T-helper 22 cell (primary cell): ENCODE results near the gene TCF3.

Experiments used
- DNase-seq: peaks from one replicate; pipeline ENCODE4 v3.0.0-alpha.2; 2020; ENCODE audit warnings: low read depth

TCF3 gene

GRCh38 chr19:1630012-1630411, 22.4 kb downstream of the TCF3 start:
- no peak for DNase-seq

- DNase-seq = no peak
Observed at GRCh38 chr19:1629256-1629808, 23.1 kb downstream of the TCF3 start.

DNA sequence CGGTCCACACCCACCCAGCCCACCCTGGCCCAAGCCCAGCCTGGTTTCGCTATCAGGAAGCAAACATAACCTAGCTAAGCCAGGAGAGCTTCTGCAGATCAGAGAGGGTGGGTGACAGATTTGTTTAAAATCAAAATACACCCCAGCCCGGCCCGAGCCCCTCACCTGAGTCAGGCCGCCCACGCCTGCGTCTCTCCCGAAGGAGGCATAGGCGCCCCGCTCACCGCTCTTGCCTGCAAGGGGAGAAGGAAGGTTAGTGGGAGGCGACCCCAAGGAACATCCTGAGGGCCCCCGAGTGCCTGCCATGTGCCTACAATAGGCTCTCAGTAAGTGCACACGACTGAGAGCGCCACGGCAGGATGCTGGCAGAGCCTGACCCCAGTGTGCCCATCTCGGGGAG, 25.2 kb downstream of the TCF3 start:
- DNase-seq = no peak

DNA sequence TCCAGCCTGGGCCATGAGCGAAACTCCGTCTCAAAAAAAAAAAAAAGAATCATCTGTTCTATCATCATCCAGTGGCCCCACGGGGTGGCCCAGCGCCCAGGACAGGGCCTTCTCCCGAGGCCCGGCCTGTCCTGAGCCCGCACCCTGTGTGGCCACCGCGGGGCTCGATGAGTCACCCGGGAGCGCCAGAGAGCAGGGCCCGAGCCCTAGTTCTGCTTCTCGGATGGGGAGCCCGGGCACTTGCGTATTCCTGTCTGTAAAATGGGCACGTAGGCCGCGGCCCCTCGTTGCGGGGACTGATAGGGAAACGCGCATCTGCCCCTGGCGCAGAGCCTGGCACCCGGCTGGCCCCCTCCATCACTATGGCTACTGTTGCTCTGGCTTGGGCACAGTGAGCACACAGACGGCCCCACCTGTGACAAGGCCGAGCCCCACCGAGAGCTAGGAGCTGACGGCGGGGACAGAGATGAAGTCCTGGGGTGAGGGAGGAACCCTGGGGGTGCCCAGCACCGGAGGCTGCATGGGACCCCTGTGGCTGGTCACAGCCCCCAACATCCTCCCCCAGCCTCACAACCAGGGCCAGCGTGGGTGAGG, 25.9 kb downstream of the TCF3 start:
- DNase-seq = no peak

- DNase-seq = no peak
Observed at GRCh38 chr19:1624458-1624857, 28.0 kb downstream of the TCF3 start.

DNA sequence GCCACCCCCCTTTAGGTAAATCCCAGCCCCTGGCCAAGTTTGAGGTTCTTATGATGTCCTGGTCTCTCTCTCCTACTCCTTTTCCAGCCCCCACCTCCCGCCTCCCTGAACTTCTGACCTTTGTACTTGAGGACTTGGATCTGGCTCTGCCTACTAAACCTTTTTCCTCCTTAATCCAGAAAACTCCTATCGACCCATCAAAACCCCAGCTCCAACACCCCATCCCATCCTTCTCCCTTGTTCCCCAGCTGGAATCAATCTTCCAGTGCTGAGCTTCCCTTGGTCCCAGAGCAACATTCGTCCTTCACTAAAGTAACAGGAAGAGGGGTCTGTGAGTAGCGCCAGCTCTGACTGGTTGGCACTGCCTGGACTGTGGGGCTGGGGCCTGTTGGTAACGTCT, 29.9 kb downstream of the TCF3 start:
- DNase-seq = no peak

DNA sequence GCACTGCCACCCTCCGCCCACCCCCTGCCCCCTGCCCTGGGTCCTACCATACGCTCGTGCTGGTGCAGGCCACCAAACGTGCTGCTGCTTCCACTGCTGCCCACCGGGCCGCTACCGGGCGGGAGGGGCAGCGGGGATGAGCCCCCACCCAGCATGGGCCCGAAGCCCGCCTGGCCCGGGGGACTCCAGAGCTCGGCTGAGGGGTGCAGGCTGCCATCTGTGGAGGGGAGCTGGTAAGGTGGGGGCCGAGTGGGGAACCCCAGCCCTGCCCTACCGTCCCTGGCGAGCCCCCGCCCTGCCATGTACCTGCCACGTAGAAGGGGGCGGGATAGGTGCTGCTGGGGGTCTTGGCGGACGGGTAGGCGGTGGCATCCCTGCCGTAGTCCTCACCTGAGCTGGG, 30.4 kb downstream of the TCF3 start:
- DNase-seq = no peak

- DNase-seq = no peak
Observed at GRCh38 chr19:1621574-1621973, 30.8 kb downstream of the TCF3 start.

DNA sequence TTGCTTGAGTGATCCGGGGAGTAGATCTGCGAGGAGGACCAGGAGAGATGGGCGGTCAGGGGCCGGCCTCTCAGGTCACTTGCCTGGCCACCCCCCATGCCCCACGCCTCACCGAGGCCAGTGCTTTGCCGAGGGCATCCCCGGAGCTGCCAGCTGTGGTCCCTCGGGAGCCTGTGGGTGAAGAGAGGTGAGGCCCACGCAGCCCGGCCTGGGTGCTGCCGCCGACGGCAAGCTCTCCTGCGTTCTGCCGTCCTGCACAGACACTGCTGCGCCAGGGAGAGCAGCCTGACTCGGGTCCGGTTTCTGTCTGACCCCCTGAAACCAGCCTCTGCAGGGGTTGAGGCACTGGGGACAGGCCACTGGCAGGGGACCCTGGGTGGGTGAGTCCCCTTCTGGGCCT, 31.4 kb downstream of the TCF3 start:
- no peak for DNase-seq

GRCh38 chr19:1620502-1620901, 31.9 kb downstream of the TCF3 start:
- DNase-seq = no peak

GRCh38 chr19:1619703-1620102, 32.7 kb downstream of the TCF3 start:
- DNase-seq = no peak

GRCh38 chr19:1619094-1619439, 33.3 kb downstream of the TCF3 start:
- DNase-seq = no peak

DNA sequence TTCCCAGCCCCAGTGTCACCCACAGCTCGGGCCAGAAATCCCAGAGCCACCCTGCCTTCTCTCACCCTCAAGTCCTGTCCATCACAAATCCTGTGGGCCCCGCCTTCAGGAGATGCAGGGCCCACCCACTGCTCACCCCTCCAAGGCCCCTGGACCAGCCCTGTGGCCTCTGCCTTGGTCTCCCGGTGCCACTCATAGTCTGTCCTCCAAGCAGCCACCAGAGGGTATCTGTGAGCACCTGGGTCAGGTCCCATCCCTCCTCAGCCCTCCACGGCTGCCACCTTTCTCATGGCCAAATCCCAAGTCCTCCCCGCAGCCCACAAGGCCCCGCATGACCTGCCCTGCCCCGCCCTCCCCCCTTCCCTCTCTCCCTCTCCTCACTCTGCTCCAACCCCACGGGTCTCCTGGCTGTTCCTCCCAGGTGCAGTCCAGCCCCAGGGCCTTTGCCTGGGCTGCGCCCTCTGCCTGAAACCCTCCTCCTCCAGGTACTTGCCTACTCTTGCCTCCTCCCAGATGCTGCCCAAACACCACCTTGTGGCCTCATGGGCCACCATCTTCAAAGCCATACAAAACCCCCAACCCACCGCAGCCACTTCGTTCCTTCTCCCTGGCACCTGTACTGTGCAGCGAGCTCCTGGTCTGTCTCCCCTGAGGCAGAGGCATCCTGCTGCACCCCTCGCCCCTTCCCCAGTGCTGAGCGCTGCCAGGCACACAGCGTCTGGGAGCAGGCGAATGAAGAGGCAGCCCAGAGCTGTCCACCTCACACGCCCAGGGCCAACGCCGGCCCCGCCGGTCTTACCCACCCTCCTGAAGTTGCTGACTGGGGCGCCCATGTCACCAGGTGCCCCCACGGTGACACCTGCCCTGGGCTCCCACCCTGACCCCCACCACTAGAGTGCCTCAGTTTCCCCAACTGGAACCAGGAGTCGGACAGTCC, 34.0 kb downstream of the TCF3 start:
- DNase-seq = no peak

DNA sequence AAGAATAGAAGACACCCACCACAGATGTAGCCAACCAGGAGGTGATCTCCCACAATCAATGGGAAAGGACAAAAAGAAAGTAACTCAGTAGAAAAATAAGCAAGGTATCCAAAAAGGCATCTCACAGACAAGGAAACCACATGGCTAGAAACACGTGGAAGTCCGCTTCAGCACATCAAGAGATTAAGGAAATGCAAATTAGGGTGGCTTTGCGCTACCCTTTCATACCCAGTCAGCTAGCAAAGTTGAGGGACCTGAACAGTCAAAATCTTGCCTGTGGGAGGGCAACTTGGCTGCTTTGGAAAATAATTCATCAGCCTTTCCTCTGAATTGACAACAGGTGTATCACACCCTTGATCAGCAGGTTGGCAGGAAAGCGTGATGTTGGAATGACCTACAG, 35.5 kb downstream of the TCF3 start:
- DNase-seq = no peak

DNA sequence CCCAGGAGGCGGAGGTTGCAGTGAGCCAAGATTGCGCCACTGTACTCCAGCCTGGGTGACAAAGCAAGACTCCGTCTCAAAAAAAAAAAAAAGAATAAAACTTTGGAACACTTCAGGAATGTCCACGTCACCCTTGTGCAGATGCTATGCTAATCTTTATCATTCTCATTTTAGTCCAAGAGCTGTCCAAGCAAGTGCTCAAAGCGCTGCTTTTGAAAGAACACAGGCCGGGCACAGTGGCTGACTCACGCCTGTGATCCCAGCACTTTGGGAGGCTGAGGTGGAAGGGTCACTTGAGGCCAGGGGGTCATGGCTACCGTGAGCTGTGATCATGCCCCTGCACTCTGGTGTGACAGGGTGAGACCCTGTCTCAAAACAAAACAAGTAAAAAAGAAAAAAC, 36.0 kb downstream of the TCF3 start:
- DNase-seq = no peak

DNA sequence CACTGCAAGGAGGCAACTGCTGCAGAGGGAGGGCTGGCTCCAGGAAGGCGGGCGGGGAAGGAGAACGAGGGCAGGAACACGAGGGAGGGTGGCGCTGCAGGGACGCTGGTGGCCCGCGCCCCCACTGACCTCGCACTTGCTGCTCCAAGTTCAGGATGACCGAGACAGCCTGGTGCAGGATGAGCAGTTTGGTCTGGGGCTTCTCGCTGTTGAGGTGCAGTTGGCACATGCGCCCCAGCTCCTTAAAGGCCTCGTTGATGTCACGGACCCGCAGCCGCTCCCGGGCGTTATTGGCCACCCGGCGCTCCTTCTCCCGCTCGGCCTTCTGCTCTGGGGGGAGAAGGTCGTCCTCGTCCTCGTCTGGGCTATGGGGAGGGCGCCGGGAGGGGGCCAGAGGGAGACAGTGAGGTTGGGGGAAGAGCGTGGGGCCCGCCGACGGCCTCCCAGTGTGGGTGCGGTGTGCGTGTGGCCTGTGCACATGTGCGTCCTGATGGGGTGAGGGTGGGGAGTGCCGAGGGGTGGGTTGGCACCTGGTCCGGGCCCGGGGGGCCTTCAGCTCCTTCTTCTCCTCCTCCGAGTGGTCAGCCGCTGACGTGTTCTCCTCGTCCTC, 37.2 kb downstream of the TCF3 start:
- no peak for DNase-seq

DNA sequence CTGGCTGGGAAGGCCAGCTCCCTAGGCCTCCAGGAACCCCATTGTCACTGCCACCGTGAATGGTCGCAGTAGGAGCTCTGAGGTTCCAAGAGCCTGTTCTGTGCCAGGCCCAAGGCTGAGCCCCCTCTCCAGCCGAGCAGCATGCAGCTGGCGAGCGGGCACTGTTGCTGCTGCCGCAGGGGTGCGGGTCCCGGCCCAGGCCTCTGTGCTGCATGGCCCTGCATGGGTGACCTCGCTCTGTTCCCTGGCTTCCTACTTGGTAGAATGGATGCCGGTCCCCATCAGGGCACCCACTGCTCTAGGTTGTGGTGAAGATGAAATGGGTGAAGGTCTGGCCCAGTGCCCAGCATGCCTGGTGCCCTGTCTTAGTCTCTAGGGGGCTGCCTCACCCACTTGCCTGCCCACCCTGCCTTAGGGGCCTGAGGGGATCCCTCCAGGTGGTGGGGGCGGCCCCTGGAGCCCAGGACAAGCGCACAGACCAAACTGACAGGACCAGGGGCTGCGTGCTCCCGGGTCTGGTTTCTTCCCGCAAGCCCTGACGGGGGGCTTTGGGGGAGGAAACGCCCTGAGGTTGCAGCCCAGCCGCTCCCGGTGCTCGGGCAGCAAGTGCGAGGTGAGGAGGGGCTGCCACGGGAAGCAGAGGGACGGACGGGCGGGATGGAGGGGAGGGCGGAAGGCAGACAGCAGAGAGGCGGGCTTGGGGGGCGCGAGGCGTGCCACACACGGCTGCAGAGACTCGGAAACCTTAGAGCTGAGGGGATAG, 38.4 kb downstream of the TCF3 start:
- DNase-seq = no peak

- no peak for DNase-seq
Observed at GRCh38 chr19:1613146-1613545, 39.3 kb downstream of the TCF3 start.

GRCh38 chr19:1612114-1613086, 40.0 kb downstream of the TCF3 start:
- DNase-seq = no peak

DNA sequence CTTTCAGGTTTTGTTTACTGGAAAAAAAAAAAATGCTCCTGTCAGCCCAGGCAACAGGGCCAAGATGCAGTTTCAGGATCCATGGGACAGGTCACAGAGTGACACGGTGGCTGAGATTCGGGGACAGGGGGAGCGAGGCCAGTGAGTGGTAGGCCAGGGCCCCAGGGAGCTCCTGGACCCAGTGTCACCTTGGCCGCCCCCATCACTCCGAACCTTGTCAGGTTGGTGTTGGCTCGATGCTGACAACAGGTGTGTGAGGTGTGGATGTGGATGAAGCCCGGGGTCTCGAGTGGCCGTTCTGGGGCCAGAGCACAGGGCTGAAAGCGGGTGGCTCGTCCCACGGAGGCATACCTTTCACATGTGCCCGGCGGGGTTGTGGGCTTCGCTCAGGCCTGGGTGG, 41.1 kb downstream of the TCF3 start:
- DNase-seq = no peak

- no peak for DNase-seq
Observed at GRCh38 chr19:1610579-1610978, 41.8 kb downstream of the TCF3 start.
